ENCODE results near the gene SLC25A36.
"Not testable (repeated sequence)": the region's sequence is repeated elsewhere in the genome, so short reads cannot be mapped to it uniquely, and the experiment has no call there.

SLC25A36 gene

GRCh38 chr3:141000027-141000663 is 58.5 kb downstream of the SLC25A36 start:
- DNase-seq = no peak

DNA sequence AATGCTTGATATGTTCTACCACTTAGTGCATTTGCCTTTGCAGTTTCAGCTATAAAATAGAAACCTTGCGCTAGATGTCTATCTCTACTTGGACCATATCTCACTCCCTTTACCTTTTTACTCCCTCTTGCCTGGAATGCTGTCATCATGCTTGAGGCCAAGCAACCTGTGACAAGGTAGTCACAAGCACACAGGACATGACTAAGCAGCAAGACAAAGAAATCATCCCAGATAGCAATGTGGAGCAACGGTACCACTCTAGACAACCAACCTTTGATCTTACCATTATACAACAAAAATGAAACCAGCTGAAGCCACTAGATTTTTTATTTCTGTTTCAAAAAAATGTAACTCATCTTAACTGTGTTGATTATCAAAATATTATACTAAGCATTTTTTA is 59.0 kb downstream of the SLC25A36 start:
- DNase-seq = no peak

DNA sequence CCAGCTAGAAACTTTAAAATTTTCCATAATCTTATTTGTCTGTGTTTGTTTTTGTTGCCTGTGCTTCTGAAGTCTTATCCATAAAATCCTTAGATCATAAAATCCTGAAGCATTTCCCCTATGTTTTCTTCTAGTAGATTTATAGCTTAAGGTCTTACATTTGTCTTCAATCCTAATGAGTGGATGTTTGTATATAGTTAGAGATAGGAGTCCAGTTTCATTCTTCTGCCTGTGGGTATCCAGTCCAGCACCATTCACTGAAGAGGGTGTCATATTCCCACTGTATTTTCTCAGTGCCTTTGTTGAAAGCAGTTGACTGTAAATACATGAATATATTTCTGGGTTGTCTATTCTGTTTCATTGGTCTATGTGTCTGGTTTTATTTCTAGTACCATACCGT is 64.7 kb downstream of the SLC25A36 start:
- no peak for DNase-seq

- no peak for DNase-seq
Measured at GRCh38 chr3:141009496-141009895, 67.9 kb downstream of the SLC25A36 start.

DNA sequence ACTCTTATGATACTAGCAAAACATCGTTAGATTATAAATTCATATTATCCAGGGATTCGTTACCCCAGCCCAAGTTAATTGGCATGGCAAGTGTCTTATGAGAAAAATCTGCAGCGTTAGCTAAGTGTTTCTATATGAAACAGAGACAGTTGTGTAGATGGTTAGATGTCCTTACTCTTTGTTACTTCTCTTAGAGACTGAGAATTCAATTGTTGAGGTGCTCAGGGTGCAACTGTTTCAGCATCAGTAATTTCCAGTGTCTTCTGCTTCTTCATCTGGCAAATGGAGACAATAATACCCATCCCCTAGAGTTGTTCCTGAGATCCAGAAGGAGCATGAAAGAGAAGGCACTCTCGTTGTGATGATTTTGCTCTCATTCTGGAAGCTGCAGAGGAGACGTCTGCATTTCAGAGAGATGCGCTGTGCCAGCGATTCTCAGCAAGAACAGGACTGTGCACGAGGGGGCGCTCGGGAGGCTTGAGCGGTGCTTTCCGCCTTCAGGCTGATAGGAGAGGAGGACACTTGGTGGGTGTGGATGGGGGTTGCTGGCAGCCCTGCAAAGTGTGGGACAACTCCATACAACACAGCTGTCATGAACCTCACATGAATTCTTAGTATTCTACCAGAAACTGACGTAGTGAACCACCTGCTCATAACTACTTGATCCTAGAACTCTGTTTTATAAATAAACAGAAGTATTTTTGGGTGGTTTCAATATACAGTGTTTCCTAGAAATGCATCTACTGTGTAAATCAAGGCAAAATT is 69.8 kb downstream of the SLC25A36 start:
- peak; percentile 32 for DNase-seq

- DNase-seq = no peak
Measured at GRCh38 chr3:141011997-141012262, 70.3 kb downstream of the SLC25A36 start.

DNA sequence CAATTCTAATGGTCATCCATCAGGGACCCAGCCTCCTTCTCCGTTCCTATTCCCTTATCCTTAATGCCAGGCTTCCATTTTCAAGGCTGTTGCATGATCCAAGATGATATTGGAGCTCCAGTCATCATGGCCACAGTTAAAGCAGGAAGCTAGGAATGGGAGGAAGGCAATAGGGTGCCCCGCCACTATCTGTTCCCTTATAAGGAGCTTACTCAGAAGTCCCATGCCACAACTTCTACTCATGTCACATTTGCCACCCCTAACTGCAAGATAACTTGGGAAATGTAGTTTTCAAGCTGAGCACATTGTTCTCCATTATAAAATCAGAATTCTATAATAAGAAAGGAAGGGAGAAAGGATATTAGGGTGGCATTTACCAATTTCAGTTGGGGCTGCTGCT is 70.9 kb downstream of the SLC25A36 start:
- DNase-seq = no peak

GRCh38 chr3:141015481-141015880 is 73.8 kb downstream of the SLC25A36 start:
- DNase-seq = no peak

- DNase-seq = not testable (repeated sequence)
Measured at GRCh38 chr3:141017366-141018322, 76.0 kb downstream of the SLC25A36 start.

- no peak for DNase-seq
Measured at GRCh38 chr3:141019244-141019643, 77.6 kb downstream of the SLC25A36 start.

DNA sequence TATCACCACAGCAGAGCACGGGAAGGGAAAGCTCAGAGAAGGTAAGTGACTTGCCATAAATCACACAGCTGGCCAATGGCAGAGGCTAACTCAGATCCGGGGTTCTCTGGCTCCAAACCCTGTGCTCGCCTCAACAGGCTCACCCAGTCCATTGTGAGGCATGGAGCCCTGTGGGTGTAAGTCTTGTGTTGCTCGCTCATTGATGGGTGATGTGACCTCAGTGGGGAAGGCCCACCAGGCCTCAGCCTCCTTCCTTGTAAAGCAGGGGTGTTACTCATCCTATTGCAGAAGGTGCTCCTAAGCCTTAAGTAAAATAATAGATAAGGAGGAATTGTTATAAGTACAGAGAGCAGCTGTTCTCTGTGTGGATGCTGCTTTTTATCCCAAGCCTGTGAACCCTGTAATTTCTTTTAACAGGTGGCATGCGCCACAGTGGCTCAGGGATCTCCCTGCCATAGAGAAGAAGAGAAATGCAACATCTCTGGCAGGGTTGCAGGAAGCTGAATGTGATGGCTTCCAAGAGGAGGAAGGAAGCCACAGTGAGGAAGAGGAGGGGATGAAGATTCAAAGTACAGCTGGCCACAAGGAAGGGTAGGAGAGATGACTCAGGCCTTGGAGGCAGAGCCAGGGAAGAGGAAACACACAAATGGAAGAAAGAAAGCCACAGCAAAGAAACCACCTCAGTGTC is 78.7 kb downstream of the SLC25A36 start:
- DNase-seq = no peak

DNA sequence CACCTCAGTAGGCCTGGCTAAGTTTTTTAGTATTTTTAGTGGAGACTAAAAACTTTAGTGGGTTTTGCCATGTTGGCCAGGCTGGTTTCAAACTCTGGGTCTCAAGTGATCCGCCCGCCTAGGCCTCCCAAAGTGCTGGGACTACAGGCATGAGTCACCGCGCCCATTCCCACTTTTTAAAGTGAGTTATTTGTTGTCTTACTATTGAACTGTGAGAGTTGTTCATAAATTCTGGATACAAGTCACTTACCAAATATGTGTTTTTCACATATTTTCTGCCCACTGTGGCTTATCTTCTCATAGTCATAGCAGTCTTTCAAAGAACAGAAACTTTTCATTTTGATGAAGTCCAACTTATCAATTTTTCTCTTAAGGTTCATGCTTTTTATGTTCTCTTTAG is 79.6 kb downstream of the SLC25A36 start:
- no peak for DNase-seq

Data from NCI-H1417 treated with DMSO at 0.1 percent for 48 hours (cell line).